ENCODE data around the gene RAB8B. TPM values are rescaled to one million over a fixed set of nuclear protein-coding genes. Genes with fewer than 3 reads are reported as not detected.

RAB8B gene
- total and polyA plus RNA-seq, 2 of the 13 experiments (the other 11 are each of a cell fraction or from before 2014, with no cell fraction given): 6.8 to 14.2 TPM

DNA sequence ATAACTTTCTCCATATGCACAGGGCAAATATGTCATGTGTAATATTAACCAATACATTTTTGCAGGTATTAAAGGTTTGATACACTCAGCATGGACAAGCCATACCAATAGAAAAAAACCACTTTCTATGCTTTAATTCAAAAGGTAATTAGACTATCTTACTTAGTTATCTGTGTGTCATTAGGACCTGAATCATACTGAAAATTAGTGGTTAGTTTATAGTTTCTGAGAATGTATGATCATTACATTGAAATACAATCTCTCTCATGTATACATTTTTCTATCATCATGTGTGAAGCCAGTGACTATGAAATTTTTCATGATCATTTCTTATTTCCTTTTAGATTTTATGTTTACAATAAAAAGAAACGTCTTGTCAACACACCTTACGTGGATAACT is 48.5 kb upstream of the RAB8B start:
- Histone ChIP-seq H3K4me2 (ENCODE audit: low read depth, low read length) (no peak overlapping the region), H3K4me3 (replicated peaks in 1 of 3; ENCODE audit: insufficient read depth in 1 of 3, low read depth in 2 of 3, low read length in 3 of 3) (no peak overlapping the region), H3K27me3 (ENCODE audit: control insufficient read depth in 1 of 2, insufficient read depth in 2 of 2, low read length in 2 of 2) (no peaks in the 10 kb centered on the region), H3K9ac (ENCODE audit: insufficient read depth, low read depth, low read length) (no peak overlapping the region), H4K20me1 (ENCODE audit: insufficient read depth, low read length) (no peaks in the 10 kb centered on the region), H3K27ac (ENCODE audit: extremely low read length, insufficient read depth, low read length) (no peak overlapping the region), H3K36me3 (replicated peaks in 1 of 2; ENCODE audit: control insufficient read depth in 1 of 2, insufficient read depth in 2 of 2, low read length in 2 of 2) (peaks cover 0 to 4% of the 10 kb centered on the region in 2 experiments; a peak in 2 of 5 replicates), H2AFZ (ENCODE audit: low read length) (no peak overlapping the region), H3K4me1 (ENCODE audit: insufficient read depth, low read length) (no peaks in the 10 kb centered on the region), H3K79me2 (ENCODE audit: insufficient read depth, low read length) (no peaks in the 10 kb centered on the region), H3K9me3 (ENCODE audit: low read length) (no peaks in the 10 kb centered on the region)
- intact Hi-C loops (cut with micrococcal nuclease; ENCODE audit: unreplicated experiment) (no loop called here), in situ Hi-C loops (cut with HindIII; ENCODE audit: extremely low pct_ligation_motif_present, low pct_unique_long_range_greater_than_20kb) (no loop called here)
- FAIRE-seq (no peak), ATAC-seq (no peak), DNase-seq (ENCODE audit: low spot score) (no peak)
- CTCF ChIA-PET (ENCODE audit: low intra/inter-chr PET ratio, low total read pairs): no interaction called here
- POLR2A ChIA-PET: no interaction called here
- 92% methylated on average over 2 of the region's 2 CpGs for WGBS (ENCODE audit: low lambda C conversion rate)
- no TSS peak for BruUV-seq (replicated peaks)
- TF ChIP-seq PRMT3 (CRISPR knock-in tag; IDR thresholded peaks at IDR 0.05; ENCODE audit: borderline replicate concordance, low read depth) (no peak), ZNF557 (CRISPR knock-in tag; IDR thresholded peaks at IDR 0.05) (no peak), EEA1 (CRISPR knock-in tag; IDR thresholded peaks at IDR 0.05; ENCODE audit: borderline replicate concordance) (no peak), MYNN (CRISPR knock-in tag; IDR thresholded peaks at IDR 0.05; ENCODE audit: low read depth) (no peak), HNF4A (CRISPR knock-in tag; IDR thresholded peaks at IDR 0.05) (no peak), ZNF20 (CRISPR knock-in tag; IDR thresholded peaks at IDR 0.05) (no peak), PRPF4 (IDR thresholded peaks at IDR 0.05; ENCODE audit: low read depth, low read length, poor library complexity, severe bottlenecking) (no peak), POGZ (CRISPR knock-in tag; IDR thresholded peaks at IDR 0.05) (no peak), NCOA5 (CRISPR knock-in tag; IDR thresholded peaks at IDR 0.05) (no peak), GTF3A (CRISPR knock-in tag; conservative IDR thresholded peaks at IDR 0.05) (no peak), HNRNPUL1 (IDR thresholded peaks at IDR 0.05; ENCODE audit: low read depth, low read length) (no peak), ZBTB39 (CRISPR knock-in tag; IDR thresholded peaks at IDR 0.05) (no peak), PHB2 (IDR thresholded peaks at IDR 0.05; ENCODE audit: partially characterized antibody) (no peak)
- TF ChIP-seq, protein P1, sequence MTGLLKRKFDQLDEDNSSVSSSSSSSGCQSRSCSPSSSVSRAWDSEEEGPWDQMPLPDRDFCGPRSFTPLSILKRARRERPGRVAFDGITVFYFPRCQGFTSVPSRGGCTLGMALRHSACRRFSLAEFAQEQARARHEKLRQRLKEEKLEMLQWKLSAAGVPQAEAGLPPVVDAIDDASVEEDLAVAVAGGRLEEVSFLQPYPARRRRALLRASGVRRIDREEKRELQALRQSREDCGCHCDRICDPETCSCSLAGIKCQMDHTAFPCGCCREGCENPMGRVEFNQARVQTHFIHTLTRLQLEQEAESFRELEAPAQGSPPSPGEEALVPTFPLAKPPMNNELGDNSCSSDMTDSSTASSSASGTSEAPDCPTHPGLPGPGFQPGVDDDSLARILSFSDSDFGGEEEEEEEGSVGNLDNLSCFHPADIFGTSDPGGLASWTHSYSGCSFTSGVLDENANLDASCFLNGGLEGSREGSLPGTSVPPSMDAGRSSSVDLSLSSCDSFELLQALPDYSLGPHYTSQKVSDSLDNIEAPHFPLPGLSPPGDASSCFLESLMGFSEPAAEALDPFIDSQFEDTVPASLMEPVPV (CRISPR knock-in tag; IDR thresholded peaks at IDR 0.05): no peak
- TF ChIP-seq, protein P2, sequence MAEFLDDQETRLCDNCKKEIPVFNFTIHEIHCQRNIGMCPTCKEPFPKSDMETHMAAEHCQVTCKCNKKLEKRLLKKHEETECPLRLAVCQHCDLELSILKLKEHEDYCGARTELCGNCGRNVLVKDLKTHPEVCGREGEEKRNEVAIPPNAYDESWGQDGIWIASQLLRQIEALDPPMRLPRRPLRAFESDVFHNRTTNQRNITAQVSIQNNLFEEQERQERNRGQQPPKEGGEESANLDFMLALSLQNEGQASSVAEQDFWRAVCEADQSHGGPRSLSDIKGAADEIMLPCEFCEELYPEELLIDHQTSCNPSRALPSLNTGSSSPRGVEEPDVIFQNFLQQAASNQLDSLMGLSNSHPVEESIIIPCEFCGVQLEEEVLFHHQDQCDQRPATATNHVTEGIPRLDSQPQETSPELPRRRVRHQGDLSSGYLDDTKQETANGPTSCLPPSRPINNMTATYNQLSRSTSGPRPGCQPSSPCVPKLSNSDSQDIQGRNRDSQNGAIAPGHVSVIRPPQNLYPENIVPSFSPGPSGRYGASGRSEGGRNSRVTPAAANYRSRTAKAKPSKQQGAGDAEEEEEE (CRISPR knock-in tag; IDR thresholded peaks at IDR 0.05; ENCODE audit: borderline replicate concordance): no peak

All from HepG2 (cell line).